Cardiac muscle cell (in vitro differentiated cells and primary cell): ENCODE results near the gene TRPC4. TPM values are rescaled to one million over a fixed set of nuclear protein-coding genes. Genes with fewer than 3 reads are reported as not detected.

ENCODE experiments used
- DNase-seq, 2 donors: peaks; one replicate each; pipeline versions ENCODE4 v3.0.0 to v3.0.0-alpha.2; 2010 to 2017; ENCODE audit warnings: low read depth in 1 of 2, low spot score in 1 of 2
- H3K27ac ChIP-seq: fragments of 200-600 bp; sonication (generic); 2 replicates; pipeline ENCODE4 v1.5.1; 2016
- H3K27me3 ChIP-seq: fragments of 200-600 bp; sonication (generic); 2 replicates; pipeline ENCODE4 v1.6.0; 2016; ENCODE audit warnings: control low read depth
- H3K36me3 ChIP-seq: fragments of 200-600 bp; sonication (generic); 2 replicates; pipeline ENCODE4 v1.5.1; 2016; ENCODE audit warnings: control low read depth
- H3K4me1 ChIP-seq: fragments of 200-600 bp; sonication (generic); 2 replicates; pipeline ENCODE4 v1.8.1; 2017; ENCODE audit warnings: low read depth, mild to moderate bottlenecking, mixed run types
- H3K4me3 ChIP-seq: fragments of 200-600 bp; sonication (generic); 2 replicates; pipeline ENCODE4 v1.5.1; 2016; ENCODE audit warnings: mild to moderate bottlenecking
- H3K9me3 ChIP-seq: fragments of 200-600 bp; sonication (generic); 2 replicates; pipeline ENCODE4 v1.5.1; 2017; ENCODE audit warnings: low read depth, mild to moderate bottlenecking, control low read depth
- polyA plus RNA-seq: library from polyadenylated mRNA; unstranded; fragments of >200 nt; fragmentation: Nextera tagmentation; extraction: Ambion mirVana; gene quantifications from 2 replicates; pipeline ENCODE4 v1.2.1, GENCODE V29; 2016
- total RNA-seq: library from RNA; depleted of rRNA; stranded (reverse); fragments of >200 nt; gene quantifications from 2 replicates; pipeline ENCODE4 v1.2.3, GENCODE V29; 2016
- TF ChIP-seq, protein P1 (sequence below): IDR thresholded peaks from 2 replicates; pipeline ENCODE4 v1.5.1; 2012; ENCODE audit warnings: low read depth, mild to moderate bottlenecking, low read length

TRPC4 gene
- total RNA-seq (0.09 and 0.28 TPM in 2 replicates), polyA plus RNA-seq (0.28 TPM in 1 of 2 replicates, not detected in the other)

DNA sequence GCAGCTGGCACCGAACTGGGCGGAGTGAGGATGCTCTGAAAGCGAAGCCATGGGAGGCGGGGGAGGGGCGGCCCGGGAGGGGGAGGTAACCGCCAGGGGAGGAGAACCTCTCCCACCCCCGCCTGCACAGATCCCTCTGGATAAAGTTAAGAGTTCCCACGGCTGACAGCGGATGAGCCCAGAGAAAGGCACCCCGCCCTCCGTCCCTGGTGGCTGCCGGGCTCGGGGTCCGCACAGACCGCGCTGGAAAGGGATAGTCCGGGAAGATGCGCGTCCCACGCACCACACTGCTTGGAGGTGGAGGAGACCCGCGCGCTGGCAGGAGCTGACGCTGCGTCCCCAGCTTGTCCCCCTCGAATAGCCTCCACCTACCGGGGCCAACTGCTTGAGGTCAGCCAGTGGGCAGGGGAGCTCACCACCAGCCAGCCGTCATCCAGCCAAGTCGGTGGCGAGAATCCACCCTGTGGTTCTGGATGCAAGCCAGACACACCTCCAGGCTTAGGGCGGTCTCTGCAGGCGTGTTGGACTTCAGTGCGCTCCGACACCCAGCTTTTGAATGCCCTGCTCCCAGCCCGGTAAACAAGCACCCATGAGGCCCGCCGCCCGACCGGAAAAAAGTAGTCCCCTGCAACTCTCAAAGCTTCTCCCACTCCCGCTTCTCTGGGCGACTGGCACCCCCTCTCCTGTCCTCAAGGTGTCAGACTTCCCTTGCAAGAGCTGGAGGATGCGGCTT lies at the start of gene TRPC4:
TSS of gene TRPC4 (minus strand) at position 17 of the 733 bp plus-strand sequence. CDS start 86,439 bp downstream, outside the sequence.
- no peaks in the 10 kb centered on the region for H3K4me1 ChIP-seq
- H3K27ac ChIP-seq: no peak within 1 kb of the TSS
- H3K9me3 ChIP-seq: no peaks in the 10 kb centered on the region
- TF ChIP-seq, protein P1, sequence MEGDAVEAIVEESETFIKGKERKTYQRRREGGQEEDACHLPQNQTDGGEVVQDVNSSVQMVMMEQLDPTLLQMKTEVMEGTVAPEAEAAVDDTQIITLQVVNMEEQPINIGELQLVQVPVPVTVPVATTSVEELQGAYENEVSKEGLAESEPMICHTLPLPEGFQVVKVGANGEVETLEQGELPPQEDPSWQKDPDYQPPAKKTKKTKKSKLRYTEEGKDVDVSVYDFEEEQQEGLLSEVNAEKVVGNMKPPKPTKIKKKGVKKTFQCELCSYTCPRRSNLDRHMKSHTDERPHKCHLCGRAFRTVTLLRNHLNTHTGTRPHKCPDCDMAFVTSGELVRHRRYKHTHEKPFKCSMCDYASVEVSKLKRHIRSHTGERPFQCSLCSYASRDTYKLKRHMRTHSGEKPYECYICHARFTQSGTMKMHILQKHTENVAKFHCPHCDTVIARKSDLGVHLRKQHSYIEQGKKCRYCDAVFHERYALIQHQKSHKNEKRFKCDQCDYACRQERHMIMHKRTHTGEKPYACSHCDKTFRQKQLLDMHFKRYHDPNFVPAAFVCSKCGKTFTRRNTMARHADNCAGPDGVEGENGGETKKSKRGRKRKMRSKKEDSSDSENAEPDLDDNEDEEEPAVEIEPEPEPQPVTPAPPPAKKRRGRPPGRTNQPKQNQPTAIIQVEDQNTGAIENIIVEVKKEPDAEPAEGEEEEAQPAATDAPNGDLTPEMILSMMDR: peak; percentile 63
- H3K27me3 ChIP-seq: peaks cover 25% of the 10 kb centered on the region
- peak; percentile 59 to 83 for DNase-seq
- H3K4me3 ChIP-seq: peak within 1 kb of the TSS; percentile 44
- H3K36me3 ChIP-seq: no peaks in the 10 kb centered on the region

DNA sequence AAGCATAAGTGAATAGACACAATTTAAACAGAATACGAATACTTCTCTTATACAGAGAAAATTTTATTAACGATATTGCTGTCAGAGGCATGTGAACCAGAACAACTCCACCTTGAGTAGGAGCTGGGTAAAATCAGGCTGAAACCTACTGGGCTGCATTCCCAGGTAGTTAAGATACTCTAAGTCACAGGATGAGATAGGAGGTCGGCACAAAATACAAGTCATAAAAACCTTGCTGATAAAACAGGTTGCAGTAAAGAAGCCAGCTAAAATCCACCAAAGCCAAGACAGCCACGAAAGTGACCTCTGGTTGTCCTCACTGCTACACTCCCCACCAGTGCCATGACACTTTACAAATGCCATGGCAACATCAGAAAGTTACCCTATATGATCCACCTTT lies 49.2 kb upstream of the TRPC4 start:
- DNase-seq: no peak
- no peak overlapping the region for H3K27ac ChIP-seq
- H3K36me3 ChIP-seq: no peaks in the 10 kb centered on the region
- H3K4me3 ChIP-seq: no peak overlapping the region
- H3K4me1 ChIP-seq: no peaks in the 10 kb centered on the region
- H3K9me3 ChIP-seq: no peaks in the 10 kb centered on the region
- TF ChIP-seq, protein P1: no peak
- H3K27me3 ChIP-seq: no peaks in the 10 kb centered on the region

DNA sequence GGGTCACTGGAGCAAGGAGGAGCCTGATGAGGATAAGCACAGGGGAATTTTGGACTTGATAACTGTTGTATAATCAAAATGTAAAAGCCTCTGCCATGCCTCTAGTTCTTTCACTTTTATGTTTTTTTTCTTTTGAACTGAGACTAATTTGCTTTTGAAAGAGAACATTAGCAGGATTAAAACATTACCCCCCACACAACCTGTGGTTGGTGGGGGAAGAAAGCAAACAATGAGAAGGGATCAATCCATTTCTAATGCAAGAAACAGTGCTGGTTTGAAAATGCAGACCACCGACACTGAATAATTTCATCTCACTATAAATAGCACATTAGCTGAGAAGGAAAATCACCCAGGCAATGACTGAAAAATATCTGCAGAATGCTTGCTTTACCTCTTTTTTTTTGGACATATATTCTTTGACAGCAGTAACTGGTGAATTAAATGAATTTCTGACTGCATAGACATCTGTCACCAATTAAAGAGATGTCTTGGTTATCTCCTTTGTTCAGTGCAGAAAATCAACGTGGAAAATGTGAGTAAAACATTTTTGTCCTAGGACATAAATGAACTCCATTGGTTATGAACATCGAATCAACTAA lies 48.6 kb upstream of the TRPC4 start:
- no peak for DNase-seq
- H3K4me3 ChIP-seq: no peak overlapping the region
- H3K4me1 ChIP-seq: no peaks in the 10 kb centered on the region
- TF ChIP-seq, protein P1: no peak
- no peaks in the 10 kb centered on the region for H3K9me3 ChIP-seq
- H3K27me3 ChIP-seq: no peaks in the 10 kb centered on the region
- no peak overlapping the region for H3K27ac ChIP-seq
- H3K36me3 ChIP-seq: no peaks in the 10 kb centered on the region

DNA sequence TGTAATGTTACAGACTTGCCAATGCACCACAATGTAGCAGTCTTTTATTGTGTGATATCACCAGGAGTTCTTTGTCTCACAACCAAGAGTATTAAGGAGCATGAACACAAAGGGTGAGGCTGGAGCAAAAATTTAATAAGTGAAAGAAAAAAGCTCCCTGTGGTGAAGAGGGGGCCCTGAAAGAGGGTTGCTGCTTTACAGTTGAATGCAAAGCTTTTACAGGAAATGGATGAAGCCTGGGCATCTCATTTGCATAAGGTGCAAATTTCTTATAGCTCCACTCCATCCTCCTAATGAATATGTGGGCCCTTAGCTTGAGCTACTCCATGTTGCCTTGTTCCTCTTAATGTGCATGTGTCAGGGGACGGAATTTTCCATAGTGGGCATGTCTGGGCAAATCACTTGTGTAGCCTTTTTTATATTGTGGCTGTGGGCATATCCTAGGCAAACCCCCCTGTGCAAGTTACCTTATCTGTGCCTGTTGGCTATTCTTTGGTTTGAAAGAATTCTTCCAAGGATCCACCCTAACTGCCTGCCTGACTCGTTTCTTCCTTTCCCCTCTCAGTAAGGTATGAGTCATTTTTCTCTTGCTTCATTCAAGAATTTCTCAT lies 45.3 kb upstream of the TRPC4 start:
- no peak overlapping the region for H3K4me3 ChIP-seq
- DNase-seq: no peak
- H3K36me3 ChIP-seq: no peaks in the 10 kb centered on the region
- no peaks in the 10 kb centered on the region for H3K4me1 ChIP-seq
- H3K9me3 ChIP-seq: no peaks in the 10 kb centered on the region
- no peak overlapping the region for H3K27ac ChIP-seq
- H3K27me3 ChIP-seq: no peaks in the 10 kb centered on the region
- TF ChIP-seq, protein P1: no peak

DNA sequence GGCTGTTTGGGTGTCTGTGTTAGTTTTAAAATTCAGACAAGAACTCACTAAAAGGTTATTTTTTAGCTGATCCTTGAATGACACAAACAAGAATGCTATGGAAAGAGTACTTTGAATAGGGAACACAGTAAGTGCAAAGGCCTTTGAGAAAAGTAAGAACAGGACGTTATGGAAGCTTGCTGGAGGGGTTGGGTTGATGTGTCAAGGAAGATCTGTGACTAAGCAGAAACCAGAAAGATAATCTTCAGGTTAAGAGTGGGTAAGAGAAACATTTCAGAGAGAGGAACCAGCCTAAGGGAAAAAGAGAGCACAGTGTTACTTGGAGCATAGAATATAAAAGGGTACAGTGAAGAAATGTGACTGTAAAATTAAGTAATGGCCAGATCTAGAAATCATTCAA lies 41.2 kb upstream of the TRPC4 start:
- Histone ChIP-seq H3K27ac (no peak overlapping the region), H3K9me3 (no peaks in the 10 kb centered on the region), H3K4me3 (no peak overlapping the region), H3K4me1 (no peaks in the 10 kb centered on the region), H3K36me3 (no peaks in the 10 kb centered on the region), H3K27me3 (no peaks in the 10 kb centered on the region)
- DNase-seq: no peak
- TF ChIP-seq, protein P1: no peak
